ENCODE data around the gene WHRN.

WHRN gene

GRCh38 chr9:114477642-114478041 is 27.6 kb downstream of the WHRN start:
- TF ChIP-seq CTCF (IDR thresholded peaks at IDR 0.05; ENCODE audit: low read depth, low read length): no peak

GRCh38 chr9:114476891-114477469 is 28.3 kb downstream of the WHRN start:
- no peak for DNase-seq (ENCODE audit: extremely low read depth, low read depth)
- no peak for TF ChIP-seq CTCF (IDR thresholded peaks at IDR 0.05; ENCODE audit: low read depth, low read length)

More at GRCh38 chr9:114477642-114478041, 27.6 kb downstream of the WHRN start:
- DNase-seq (ENCODE audit: extremely low read depth, low read depth): no peak

GRCh38 chr9:114475412-114476135 is 29.7 kb downstream of the WHRN start:
- no peak for DNase-seq (ENCODE audit: extremely low read depth, low read depth)
- no peak for TF ChIP-seq CTCF (IDR thresholded peaks at IDR 0.05; ENCODE audit: low read depth, low read length)

GRCh38 chr9:114474425-114474824 is 30.8 kb downstream of the WHRN start:
- TF ChIP-seq CTCF (IDR thresholded peaks at IDR 0.05; ENCODE audit: low read depth, low read length): no peak
- DNase-seq (ENCODE audit: extremely low read depth, low read depth): no peak

- no peak for TF ChIP-seq CTCF (IDR thresholded peaks at IDR 0.05; ENCODE audit: low read depth, low read length)
- no peak for DNase-seq (ENCODE audit: extremely low read depth, low read depth)
Observed at GRCh38 chr9:114473447-114473801, 31.8 kb downstream of the WHRN start.

GRCh38 chr9:114472765-114473446 is 32.4 kb downstream of the WHRN start:
- DNase-seq (ENCODE audit: extremely low read depth, low read depth): no peak
- no peak for TF ChIP-seq CTCF (IDR thresholded peaks at IDR 0.05; ENCODE audit: low read depth, low read length)

GRCh38 chr9:114471157-114471556 is 34.1 kb downstream of the WHRN start:
- DNase-seq (ENCODE audit: extremely low read depth, low read depth): no peak

More at GRCh38 chr9:114471157-114471556, 34.1 kb downstream of the WHRN start:
- no peak for TF ChIP-seq CTCF (IDR thresholded peaks at IDR 0.05; ENCODE audit: low read depth, low read length)

All from AG09319 (cell line).